ENCODE measurements around the gene CAMK1D. TPM values are rescaled to one million over a fixed set of nuclear protein-coding genes. Genes with fewer than 3 reads are reported as not detected.
"Not testable (repeated sequence)": the region's sequence is repeated elsewhere in the genome, so short reads cannot be mapped to it uniquely, and the experiment has no call there.

CAMK1D gene
- total RNA-seq, 1 donor from 2014 or later: 6.5 TPM

DNA sequence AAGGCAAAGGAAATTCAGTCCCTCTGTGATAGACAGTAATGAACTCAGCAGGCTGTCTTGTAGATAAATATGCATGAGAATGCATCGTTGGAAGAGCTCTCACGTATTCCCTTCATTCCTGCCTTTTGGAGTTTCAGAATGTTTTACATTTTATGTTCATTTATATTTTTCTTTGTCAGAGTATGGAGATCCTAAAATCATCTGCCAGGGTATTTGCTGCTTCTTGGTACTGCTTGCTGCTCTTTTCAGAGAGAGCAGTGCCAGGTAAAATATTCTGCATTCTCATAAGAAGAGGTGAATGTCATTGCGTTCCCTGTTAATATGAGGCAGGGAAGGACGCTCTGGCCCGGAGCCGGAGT, 362.0 kb downstream of the CAMK1D start:
- H3K9me3 Mint-ChIP-seq: no peaks in the 10 kb centered on the region
- H3K4me3 Mint-ChIP-seq: no peak overlapping the region
- TF ChIP-seq, protein P1, sequence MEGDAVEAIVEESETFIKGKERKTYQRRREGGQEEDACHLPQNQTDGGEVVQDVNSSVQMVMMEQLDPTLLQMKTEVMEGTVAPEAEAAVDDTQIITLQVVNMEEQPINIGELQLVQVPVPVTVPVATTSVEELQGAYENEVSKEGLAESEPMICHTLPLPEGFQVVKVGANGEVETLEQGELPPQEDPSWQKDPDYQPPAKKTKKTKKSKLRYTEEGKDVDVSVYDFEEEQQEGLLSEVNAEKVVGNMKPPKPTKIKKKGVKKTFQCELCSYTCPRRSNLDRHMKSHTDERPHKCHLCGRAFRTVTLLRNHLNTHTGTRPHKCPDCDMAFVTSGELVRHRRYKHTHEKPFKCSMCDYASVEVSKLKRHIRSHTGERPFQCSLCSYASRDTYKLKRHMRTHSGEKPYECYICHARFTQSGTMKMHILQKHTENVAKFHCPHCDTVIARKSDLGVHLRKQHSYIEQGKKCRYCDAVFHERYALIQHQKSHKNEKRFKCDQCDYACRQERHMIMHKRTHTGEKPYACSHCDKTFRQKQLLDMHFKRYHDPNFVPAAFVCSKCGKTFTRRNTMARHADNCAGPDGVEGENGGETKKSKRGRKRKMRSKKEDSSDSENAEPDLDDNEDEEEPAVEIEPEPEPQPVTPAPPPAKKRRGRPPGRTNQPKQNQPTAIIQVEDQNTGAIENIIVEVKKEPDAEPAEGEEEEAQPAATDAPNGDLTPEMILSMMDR (conservative IDR thresholded peaks at IDR 0.05): no peak
- H3K27me3 Mint-ChIP-seq (ENCODE audit: low read depth): no peaks in the 10 kb centered on the region
- DNase-seq (ENCODE audit: low read depth, low spot score): no peak
- no peak overlapping the region for H3K27ac Mint-ChIP-seq (ENCODE audit: unreplicated experiment)
- H3K4me1 Mint-ChIP-seq: peaks cover 19% of the 10 kb centered on the region
- H3K36me3 Mint-ChIP-seq (ENCODE audit: low read depth): no peaks in the 10 kb centered on the region

DNA sequence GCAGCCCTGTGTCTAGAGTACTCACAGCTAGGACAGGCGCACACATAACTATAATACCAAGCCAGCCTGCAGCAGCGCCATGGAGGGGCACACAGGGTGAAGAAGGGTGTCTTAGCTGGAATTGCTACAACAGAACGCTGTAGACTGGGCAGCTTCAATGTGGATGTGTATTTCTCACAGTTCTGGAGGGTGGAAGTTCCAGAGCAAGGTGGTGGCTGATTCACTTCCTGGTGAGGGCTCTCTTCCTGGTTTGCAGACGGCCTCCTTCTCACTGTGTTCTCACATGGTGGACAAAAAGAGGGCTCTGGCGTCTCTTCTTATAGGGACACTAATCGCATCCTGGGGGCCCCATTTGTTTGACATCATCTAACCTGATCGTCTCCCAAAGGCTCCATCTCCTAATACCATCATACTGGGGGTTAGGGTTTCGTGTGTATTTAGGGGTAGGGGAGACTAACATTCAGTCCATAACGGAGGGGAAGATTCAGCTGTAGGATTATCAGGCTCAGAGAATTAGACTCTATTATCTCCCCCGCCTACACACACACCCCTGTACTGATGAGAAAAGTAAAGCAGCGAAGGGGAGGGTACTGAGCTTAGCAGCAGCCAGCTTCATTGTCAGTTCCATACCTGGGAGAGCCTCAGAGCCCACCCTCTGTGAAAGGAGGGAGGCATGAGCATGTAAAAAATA, 363.1 kb downstream of the CAMK1D start:
- H3K27me3 Mint-ChIP-seq (ENCODE audit: low read depth): no peaks in the 10 kb centered on the region
- H3K9me3 Mint-ChIP-seq: no peaks in the 10 kb centered on the region
- no peaks in the 10 kb centered on the region for H3K36me3 Mint-ChIP-seq (ENCODE audit: low read depth)
- DNase-seq (ENCODE audit: low read depth, low spot score): no peak
- H3K4me1 Mint-ChIP-seq: peaks cover 16% of the 10 kb centered on the region
- TF ChIP-seq, protein P1 (conservative IDR thresholded peaks at IDR 0.05): no peak
- H3K4me3 Mint-ChIP-seq: no peak overlapping the region
- H3K27ac Mint-ChIP-seq (ENCODE audit: unreplicated experiment): no peak overlapping the region

DNA sequence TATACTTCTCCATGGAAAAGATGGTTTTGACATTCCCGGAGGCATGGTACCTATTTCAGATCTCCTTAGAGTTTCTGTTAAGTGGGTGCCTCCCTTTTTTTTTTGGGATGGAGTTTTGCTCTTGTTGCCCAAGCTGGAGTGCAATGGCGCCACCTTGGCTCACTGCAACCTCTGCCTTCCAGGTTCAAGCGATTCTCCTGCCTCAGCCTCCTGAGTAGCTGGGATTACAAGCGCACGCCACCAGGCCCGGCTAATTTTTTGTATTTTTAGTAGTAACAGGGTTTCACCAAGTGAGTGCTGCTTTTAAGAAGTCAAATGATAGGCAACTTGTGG, 363.6 kb downstream of the CAMK1D start:
- not testable (repeated sequence) for DNase-seq (ENCODE audit: low read depth, low spot score); H3K36me3 Mint-ChIP-seq (ENCODE audit: low read depth); H3K9me3 Mint-ChIP-seq; H3K4me3 Mint-ChIP-seq; H3K27me3 Mint-ChIP-seq (ENCODE audit: low read depth); H3K27ac Mint-ChIP-seq (ENCODE audit: unreplicated experiment)
- H3K4me1 Mint-ChIP-seq: peaks cover 11% of the 10 kb centered on the region

DNA sequence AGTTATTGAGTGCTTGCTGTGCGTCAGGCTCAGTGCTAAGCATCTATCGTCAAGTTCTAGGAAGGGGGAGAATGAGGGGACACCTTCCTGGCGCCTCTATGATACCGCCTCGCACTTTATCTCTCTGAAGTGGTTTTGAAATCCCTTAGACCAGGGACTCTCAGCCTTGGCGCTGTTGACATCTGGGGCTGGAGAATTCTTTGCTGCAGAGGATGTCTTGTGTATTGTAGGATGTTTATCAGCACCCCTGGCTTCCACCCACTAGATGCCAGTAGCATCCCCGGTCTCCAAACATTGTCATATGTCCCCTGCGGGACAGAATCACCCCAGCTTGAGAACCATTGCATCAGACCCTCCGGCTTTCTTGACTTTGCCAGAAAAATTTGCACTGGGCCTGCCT, 366.7 kb downstream of the CAMK1D start:
- Mint-ChIP-seq H3K4me1 (peaks cover 2% of the 10 kb centered on the region), H3K27me3 (ENCODE audit: low read depth) (no peaks in the 10 kb centered on the region), H3K9me3 (peaks cover 4% of the 10 kb centered on the region), H3K27ac (ENCODE audit: unreplicated experiment) (no peak overlapping the region), H3K4me3 (no peak overlapping the region), H3K36me3 (ENCODE audit: low read depth) (no peaks in the 10 kb centered on the region)
- TF ChIP-seq, protein P1 (conservative IDR thresholded peaks at IDR 0.05): no peak
- no peak for DNase-seq (ENCODE audit: low read depth, low spot score)

DNA sequence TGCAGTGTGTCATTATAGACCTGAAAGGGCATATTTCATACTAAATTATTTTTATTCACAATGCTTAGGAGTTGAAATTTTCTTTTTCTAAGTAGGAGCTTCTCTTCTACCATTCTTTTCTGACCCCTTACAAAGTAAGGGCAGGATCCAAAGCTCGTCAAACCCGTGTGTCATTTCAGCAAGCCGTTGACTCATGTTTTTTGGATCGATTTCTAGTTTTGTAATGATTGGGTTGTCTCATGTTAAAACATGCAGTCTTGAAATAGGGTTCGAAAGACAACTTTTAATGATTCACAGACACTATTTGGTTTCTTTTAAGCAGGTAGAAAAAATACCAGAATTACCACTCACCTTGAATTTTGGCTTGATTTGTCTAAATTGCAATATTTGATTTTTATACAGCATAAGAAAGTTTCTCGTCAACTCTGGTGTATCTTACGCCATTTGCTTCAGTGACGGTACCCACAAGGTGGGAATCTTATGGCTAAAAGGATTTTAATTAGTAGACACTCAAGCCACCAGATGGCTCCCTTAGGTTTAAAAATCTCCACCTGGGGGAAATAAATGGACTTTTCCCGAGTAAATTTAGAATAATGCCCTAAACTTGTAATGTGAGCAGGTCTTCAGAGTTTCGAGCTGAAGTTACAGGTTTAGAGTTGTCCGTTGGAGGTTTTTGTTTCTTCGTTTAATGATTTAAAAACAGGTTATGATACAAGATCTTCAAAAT, 368.8 kb downstream of the CAMK1D start:
- Mint-ChIP-seq H3K27ac (ENCODE audit: unreplicated experiment) (no peak overlapping the region), H3K9me3 (peaks cover 6% of the 10 kb centered on the region), H3K36me3 (ENCODE audit: low read depth) (no peaks in the 10 kb centered on the region), H3K4me3 (no peak overlapping the region), H3K4me1 (no peaks in the 10 kb centered on the region), H3K27me3 (ENCODE audit: low read depth) (no peaks in the 10 kb centered on the region)
- TF ChIP-seq, protein P1 (conservative IDR thresholded peaks at IDR 0.05): peak; percentile 30
- DNase-seq (ENCODE audit: low read depth, low spot score): no peak

DNA sequence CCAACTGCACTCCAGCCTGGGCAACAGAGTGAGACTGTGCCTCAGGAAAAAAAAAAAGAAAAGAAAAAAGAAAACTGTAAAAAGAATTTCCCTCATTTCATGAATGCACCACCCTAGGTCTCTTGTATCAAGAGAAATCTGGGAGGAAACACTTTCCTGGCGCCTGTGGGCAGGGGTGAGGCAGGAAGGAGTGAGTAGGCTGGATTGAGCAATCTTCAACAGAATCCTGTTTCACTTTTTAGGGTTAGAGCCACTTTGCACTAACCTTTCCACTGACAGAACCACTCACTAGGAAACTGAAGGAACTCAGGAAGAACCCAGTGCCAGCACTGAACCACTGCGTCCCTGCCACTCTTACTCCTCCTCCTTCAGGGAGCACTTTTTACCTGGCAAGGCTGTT, 370.0 kb downstream of the CAMK1D start:
- Mint-ChIP-seq H3K4me3 (no peak overlapping the region), H3K36me3 (ENCODE audit: low read depth) (no peaks in the 10 kb centered on the region)
- TF ChIP-seq, protein P1 (conservative IDR thresholded peaks at IDR 0.05): no peak

More for the DNA sequence above, 370.0 kb downstream of the CAMK1D start:
- Mint-ChIP-seq H3K4me1 (no peaks in the 10 kb centered on the region), H3K27ac (ENCODE audit: unreplicated experiment) (no peak overlapping the region), H3K9me3 (peaks cover 6% of the 10 kb centered on the region), H3K27me3 (ENCODE audit: low read depth) (no peaks in the 10 kb centered on the region)
- DNase-seq (ENCODE audit: low read depth, low spot score): no peak

All from neural crest cell (in vitro differentiated cells).